NT2/D1 (cell line): ENCODE data around the gene AGER.
"Not testable (repeated sequence)": the region's sequence is repeated elsewhere in the genome, so short reads cannot be mapped to it uniquely, and the experiment has no call there.

Experiments
- YY1 ChIP-seq: IDR thresholded peaks from 2 replicates; pipeline ENCODE4 v1.6.1; 2011; ENCODE audit not compliant: insufficient read length, insufficient read depth
- ZNF274 ChIP-seq: IDR thresholded peaks from 2 replicates; pipeline ENCODE4 v1.6.1; 2011; ENCODE audit warnings: mild to moderate bottlenecking, low read depth, low read length

- TF ChIP-seq ZNF274, YY1: not testable (repeated sequence)
Measured at GRCh38 chr6:32211432-32211831, 27.4 kb upstream of the AGER start.
